ENCODE measurements around the gene RNF157. TPM values are rescaled to one million over a fixed set of nuclear protein-coding genes. Genes with fewer than 3 reads are reported as not detected.
A peak's percentile ranks its signal among the peaks of the same experiment; 100 is the strongest.

RNF157 gene
- total RNA-seq, 1 donor: 4.7 TPM

DNA sequence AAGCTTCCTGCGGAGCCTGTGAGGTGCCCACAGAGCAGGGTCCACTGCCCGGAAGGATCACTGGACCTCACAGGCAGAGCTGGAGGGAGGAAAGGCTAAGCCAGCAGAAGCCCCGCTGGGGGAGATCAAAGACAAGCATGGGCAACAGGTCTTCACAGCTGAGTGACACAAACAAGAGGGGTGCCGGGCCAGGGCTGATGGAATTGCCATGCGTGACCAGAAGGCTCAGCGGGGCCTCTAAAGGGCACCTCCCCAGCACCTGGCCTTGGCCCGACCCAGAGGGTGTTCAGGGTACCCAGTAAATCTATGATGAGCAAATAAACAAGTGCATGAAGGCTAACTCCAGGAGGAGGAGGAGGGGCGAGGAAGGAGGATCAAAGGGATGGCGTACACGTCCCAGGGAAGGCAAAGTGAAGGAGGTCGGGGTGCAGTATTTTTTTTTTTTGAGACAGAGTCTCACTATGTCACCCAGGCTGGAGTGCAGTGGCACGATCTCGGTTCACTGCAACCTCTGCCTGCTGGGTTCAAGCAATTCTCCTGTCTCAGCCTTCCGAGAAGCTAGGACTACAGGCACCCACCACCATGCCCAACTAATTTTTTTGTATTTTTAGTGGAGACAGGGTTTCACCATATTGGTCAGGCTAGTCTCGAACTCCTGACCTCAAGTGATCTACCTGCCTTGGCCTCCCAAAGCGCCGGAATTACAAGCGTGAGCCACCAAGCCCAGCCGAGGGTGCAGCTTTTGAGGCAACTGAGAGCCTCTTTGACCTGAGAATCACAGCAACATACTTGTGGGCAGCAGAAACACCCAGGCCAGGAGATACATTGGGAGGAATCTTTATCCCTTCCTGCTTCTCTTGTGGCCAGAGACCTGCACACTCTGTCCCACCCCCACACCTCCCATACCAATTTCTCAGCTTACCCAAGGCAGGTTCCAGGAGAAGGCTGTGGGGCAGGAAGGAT is 120.6 kb downstream of the RNF157 start:
- no peak for TF ChIP-seq CTCF (IDR thresholded peaks at IDR 0.05; ENCODE audit: insufficient read depth, low read depth, low read length)
- H3K4me3 ChIP-seq (ENCODE audit: low read depth, low read length): no peak overlapping the region
- DNase-seq (ENCODE audit: low read depth): no peak

DNA sequence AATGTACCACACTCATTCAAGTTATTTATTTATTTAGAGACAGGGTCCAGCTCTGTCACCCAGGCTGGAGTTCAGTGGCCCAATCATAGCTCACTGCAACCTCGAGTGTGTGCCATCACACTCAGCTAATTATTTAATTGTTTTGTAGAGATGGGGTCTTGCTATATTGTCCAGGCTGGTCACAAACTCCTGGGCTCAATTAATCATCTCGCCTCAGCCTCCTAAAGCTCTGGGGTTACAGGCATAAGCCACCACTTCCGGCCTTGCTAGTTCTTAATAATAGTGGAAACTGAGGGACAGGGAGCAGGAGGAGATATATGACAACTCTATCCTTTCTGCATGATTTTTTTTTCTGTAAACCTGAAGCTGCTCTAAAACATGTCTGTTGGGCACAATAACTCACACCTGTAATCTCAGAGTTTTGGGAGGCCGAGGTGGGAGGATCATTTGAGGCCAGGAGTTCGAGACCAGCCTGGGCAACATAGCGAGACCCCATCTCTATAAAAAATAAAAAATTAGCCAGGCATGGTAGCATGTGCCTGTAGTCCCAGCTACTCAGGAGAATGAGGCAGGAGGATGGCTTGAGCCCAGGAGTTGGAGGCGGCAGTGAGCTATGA is 125.0 kb downstream of the RNF157 start:
- no peak for DNase-seq (ENCODE audit: low read depth)

GRCh38 chr17:76111956-76112355 is 128.3 kb downstream of the RNF157 start:
- TF ChIP-seq CTCF (IDR thresholded peaks at IDR 0.05; ENCODE audit: insufficient read depth, low read depth, low read length): no peak
- no peak overlapping the region for H3K4me3 ChIP-seq (ENCODE audit: low read depth, low read length)
- no peak for DNase-seq (ENCODE audit: low read depth)

More for the DNA sequence above, 125.0 kb downstream of the RNF157 start:
- no peak for TF ChIP-seq CTCF (IDR thresholded peaks at IDR 0.05; ENCODE audit: insufficient read depth, low read depth, low read length)
- no peak overlapping the region for H3K4me3 ChIP-seq (ENCODE audit: low read depth, low read length)

DNA sequence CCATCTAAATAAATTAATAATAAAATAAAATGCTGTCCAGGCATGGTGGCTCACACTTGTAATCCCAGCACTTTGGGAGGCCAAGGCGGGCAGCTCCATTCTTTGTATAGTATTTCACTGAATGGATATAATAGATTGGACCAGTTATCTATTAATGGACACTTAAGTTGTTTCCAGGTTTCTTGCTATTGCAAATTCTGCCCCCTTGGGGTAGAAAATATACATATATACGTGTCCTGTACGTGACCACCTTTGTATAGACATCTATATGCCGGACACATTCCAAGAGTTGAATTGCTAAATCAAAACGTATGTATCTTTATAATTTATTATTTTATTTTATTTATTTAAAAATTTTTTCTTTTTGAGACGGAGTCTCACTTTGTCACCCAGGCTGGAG is 132.8 kb downstream of the RNF157 start:
- peak; percentile 26 for TF ChIP-seq CTCF (IDR thresholded peaks at IDR 0.05; ENCODE audit: insufficient read depth, low read depth, low read length)
- DNase-seq (ENCODE audit: low read depth): peak; percentile 23
- H3K4me3 ChIP-seq (ENCODE audit: low read depth, low read length): no peak overlapping the region

DNA sequence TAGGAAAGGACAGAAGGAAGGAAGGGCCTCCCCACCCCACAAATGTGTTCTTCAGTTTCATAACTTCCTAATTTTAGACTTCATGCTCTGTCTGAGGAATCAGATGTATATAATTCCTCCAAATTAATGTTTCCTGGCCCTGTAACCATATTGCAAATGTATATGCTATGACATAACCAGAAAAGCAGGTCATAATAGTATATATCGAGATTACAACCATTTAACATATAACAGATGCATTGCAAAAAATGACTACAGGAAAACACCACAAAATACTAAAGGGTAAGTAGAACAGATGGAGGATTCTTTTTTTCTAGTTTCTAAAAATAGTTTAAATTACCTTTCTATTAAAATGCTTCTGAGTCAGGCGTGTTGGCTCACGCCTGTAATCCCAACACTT is 133.6 kb downstream of the RNF157 start:
- no peak for DNase-seq (ENCODE audit: low read depth)
- no peak for TF ChIP-seq CTCF (IDR thresholded peaks at IDR 0.05; ENCODE audit: insufficient read depth, low read depth, low read length)

GRCh38 chr17:76104896-76105231 is 135.4 kb downstream of the RNF157 start:
- no peak overlapping the region for H3K4me3 ChIP-seq (ENCODE audit: low read depth, low read length)
- no peak for TF ChIP-seq CTCF (IDR thresholded peaks at IDR 0.05; ENCODE audit: insufficient read depth, low read depth, low read length)
- no peak for DNase-seq (ENCODE audit: low read depth)

More for the DNA sequence above, 133.6 kb downstream of the RNF157 start:
- no peak overlapping the region for H3K4me3 ChIP-seq (ENCODE audit: low read depth, low read length)

Data from fibroblast of villous mesenchyme (primary cell).